PC-3 (cell line): ENCODE results near the gene ZDHHC19.

Experiments used
- CTCF ChIP-seq: fragments of 300-600 bp; sonication (generic); conservative IDR thresholded peaks from 2 replicates; pipeline ENCODE4 v1.5.1; 2017; ENCODE audit warnings: antibody characterized with exemption, low read depth, mild to moderate bottlenecking, low read length
- EZH2 ChIP-seq: fragments of 300-600 bp; sonication (generic); IDR thresholded peaks from one replicate; pipeline ENCODE4 v1.6.1; 2017; ENCODE audit warnings: antibody characterized with exemption, mild to moderate bottlenecking, low read length; ENCODE audit not compliant: unreplicated experiment
- EZH2phosphoT487 ChIP-seq: fragments of 300-600 bp; sonication (generic); IDR thresholded peaks from 2 replicates; pipeline ENCODE4 v1.6.1; 2018; ENCODE audit warnings: mild to moderate bottlenecking, antibody characterized with exemption, low read length, borderline replicate concordance

GRCh38 chr3:196225086-196225485 lies 13.9 kb upstream of the ZDHHC19 start:
- TF ChIP-seq CTCF (no peak), EZH2 (no peak), EZH2phosphoT487 (no peak)
